RWPE1 (cell line): ENCODE results near the gene UBE2Q1.

Experiments
- CTCF ChIA-PET: fragments of 350-600 bp; sonication (Branson Sonifier 250); formaldehyde crosslinking; extraction: SDS; loops from one replicate; lab custom pipeline; 2021; lab: Yijun Ruan, JAX
- POLR2A ChIA-PET: fragments of 400-600 bp; formaldehyde crosslinking; extraction: SDS; loops from one replicate; lab custom pipeline; 2020; ENCODE audit warnings: antibody characterized with exemption; ENCODE audit not compliant: low non-redundant PET; lab: Yijun Ruan, JAX
- DNase-seq: peaks from one replicate; pipeline ENCODE4 v3.0.0; 2012; ENCODE audit warnings: low spot score
- H3K27ac ChIP-seq: fragments of 450-650 bp; 2 replicates; pipeline ENCODE4 v1.5.1; 2017
- CTCF ChIP-seq: fragments of 450-650 bp; conservative IDR thresholded peaks from 2 replicates; pipeline ENCODE4 v1.5.1; 2017; ENCODE audit warnings: low read depth, mild to moderate bottlenecking

The UBE2Q1 gene

GRCh38 chr1:154524881-154525280 lies 33.6 kb downstream of the UBE2Q1 start:
- CTCF ChIA-PET, result interaction anchor here (0.8 kb wide), 1 partner anchor 9 kb away, joined by 3 read pairs; no protein-coding TSS in a partner anchor
- H3K27ac ChIP-seq, result no peak overlapping the region
- POLR2A ChIA-PET, result no interaction called here
- TF ChIP-seq CTCF, result no peak
- no peak for DNase-seq

- CTCF ChIA-PET, result no interaction called here
- no peak for DNase-seq
- no peak overlapping the region for H3K27ac ChIP-seq
- no peak for TF ChIP-seq CTCF
- POLR2A ChIA-PET, result no interaction called here
These were observed 36.8 kb downstream of the UBE2Q1 start for GRCh38 chr1:154521695-154522094.

GRCh38 chr1:154520333-154520732 lies 38.1 kb downstream of the UBE2Q1 start:
- CTCF ChIA-PET, result interaction anchor here (1.0 kb wide), 1 partner anchor 23 kb away, joined by 3 read pairs; no protein-coding TSS in a partner anchor
- no peak for TF ChIP-seq CTCF
- H3K27ac ChIP-seq, result no peak overlapping the region
- DNase-seq, result no peak
- POLR2A ChIA-PET, result no interaction called here

- ChIA-PET POLR2A (no interaction called here), CTCF (no interaction called here)
- DNase-seq, result no peak
- no peak for TF ChIP-seq CTCF
- H3K27ac ChIP-seq, result no peak overlapping the region
These were observed 38.9 kb downstream of the UBE2Q1 start for GRCh38 chr1:154519591-154519991.

GRCh38 chr1:154517661-154518060 lies 40.8 kb downstream of the UBE2Q1 start:
- CTCF ChIA-PET, result interaction anchor here (0.6 kb wide), 1 partner anchor 185 kb away, joined by 3 read pairs; no protein-coding TSS in a partner anchor

GRCh38 chr1:154514066-154514553 lies 44.4 kb downstream of the UBE2Q1 start:
- ChIA-PET CTCF (no interaction called here), POLR2A (no interaction called here)
- no peak for TF ChIP-seq CTCF
- no peak overlapping the region for H3K27ac ChIP-seq
- DNase-seq, result no peak

More at GRCh38 chr1:154517661-154518060, 40.8 kb downstream of the UBE2Q1 start:
- H3K27ac ChIP-seq, result no peak overlapping the region
- no peak for TF ChIP-seq CTCF
- POLR2A ChIA-PET, result interaction anchor here (0.6 kb wide), 1 partner anchor 677 kb away, joined by 4 read pairs; no protein-coding TSS in a partner anchor
- DNase-seq, result no peak
